IMR-90 (cell line): Measurements from ENCODE around the gene RPL36.

Experiments used
- BHLHE40 ChIP-seq: fragments of 150-350 bp; IDR thresholded peaks from 2 replicates; pipeline ENCODE4 v1.6.1; 2016; ENCODE audit warnings: mild to moderate bottlenecking, low read depth, low read length
- MXI1 ChIP-seq: IDR thresholded peaks from 2 replicates; pipeline ENCODE4 v1.6.1; 2012; ENCODE audit warnings: low read depth, mild to moderate bottlenecking, low read length, moderate library complexity, borderline replicate concordance
- POLR2A ChIP-seq: IDR thresholded peaks from 2 replicates; pipeline ENCODE4 v1.6.1; 2012; ENCODE audit warnings: mild to moderate bottlenecking, low read depth, low read length
- RAD21 ChIP-seq: IDR thresholded peaks from 2 replicates; pipeline ENCODE4 v1.6.1; 2012; ENCODE audit warnings: low read length, improper control_type of control experiment
- TF ChIP-seq, protein P1 (sequence below): conservative IDR thresholded peaks from 2 replicates; pipeline ENCODE4 v1.5.1; 2012; ENCODE audit warnings: mild to moderate bottlenecking, low read depth, low read length, improper control_type of control experiment
- TF ChIP-seq, protein P2 (sequence below): fragments of 150-350 bp; IDR thresholded peaks from 2 replicates; pipeline ENCODE4 v1.6.1; 2016; ENCODE audit warnings: low read depth, mild to moderate bottlenecking, low read length, moderate library complexity, borderline replicate concordance

DNA sequence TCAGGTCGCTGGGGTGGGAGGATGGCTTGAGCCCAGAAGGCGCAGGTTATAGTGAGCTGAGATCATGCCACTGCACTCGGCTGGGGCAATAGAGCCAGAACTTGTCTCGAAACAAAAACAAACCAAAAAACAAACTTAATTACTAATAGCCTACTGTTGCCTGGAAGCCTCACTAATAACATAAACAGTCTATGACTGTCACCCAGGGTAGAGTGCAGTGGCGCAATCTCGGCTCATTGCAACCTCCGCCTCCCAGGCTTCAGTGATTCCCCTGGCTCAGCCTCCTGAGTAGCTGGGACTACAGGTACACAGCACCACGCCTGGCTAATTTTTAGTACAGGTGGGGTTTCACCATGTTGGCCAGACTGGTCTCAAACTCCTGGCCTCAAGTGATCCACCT lies 48.3 kb downstream of the RPL36 start:
- TF ChIP-seq, protein P1, sequence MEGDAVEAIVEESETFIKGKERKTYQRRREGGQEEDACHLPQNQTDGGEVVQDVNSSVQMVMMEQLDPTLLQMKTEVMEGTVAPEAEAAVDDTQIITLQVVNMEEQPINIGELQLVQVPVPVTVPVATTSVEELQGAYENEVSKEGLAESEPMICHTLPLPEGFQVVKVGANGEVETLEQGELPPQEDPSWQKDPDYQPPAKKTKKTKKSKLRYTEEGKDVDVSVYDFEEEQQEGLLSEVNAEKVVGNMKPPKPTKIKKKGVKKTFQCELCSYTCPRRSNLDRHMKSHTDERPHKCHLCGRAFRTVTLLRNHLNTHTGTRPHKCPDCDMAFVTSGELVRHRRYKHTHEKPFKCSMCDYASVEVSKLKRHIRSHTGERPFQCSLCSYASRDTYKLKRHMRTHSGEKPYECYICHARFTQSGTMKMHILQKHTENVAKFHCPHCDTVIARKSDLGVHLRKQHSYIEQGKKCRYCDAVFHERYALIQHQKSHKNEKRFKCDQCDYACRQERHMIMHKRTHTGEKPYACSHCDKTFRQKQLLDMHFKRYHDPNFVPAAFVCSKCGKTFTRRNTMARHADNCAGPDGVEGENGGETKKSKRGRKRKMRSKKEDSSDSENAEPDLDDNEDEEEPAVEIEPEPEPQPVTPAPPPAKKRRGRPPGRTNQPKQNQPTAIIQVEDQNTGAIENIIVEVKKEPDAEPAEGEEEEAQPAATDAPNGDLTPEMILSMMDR: no peak
- TF ChIP-seq BHLHE40 (no peak), RAD21 (no peak), MXI1 (no peak), POLR2A (no peak)
- TF ChIP-seq, protein P2, sequence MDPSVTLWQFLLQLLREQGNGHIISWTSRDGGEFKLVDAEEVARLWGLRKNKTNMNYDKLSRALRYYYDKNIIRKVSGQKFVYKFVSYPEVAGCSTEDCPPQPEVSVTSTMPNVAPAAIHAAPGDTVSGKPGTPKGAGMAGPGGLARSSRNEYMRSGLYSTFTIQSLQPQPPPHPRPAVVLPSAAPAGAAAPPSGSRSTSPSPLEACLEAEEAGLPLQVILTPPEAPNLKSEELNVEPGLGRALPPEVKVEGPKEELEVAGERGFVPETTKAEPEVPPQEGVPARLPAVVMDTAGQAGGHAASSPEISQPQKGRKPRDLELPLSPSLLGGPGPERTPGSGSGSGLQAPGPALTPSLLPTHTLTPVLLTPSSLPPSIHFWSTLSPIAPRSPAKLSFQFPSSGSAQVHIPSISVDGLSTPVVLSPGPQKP: no peak
